Caki2 (cell line): ENCODE data around the gene COL5A1. TPM values are rescaled to one million over a fixed set of nuclear protein-coding genes. Genes with fewer than 3 reads are reported as not detected.
"Not testable (repeated sequence)": the region's sequence is repeated elsewhere in the genome, so short reads cannot be mapped to it uniquely, and the experiment has no call there.

Experiments
- DNase-seq: peaks from one replicate; pipeline ENCODE4 v3.0.0-alpha.2; 2015; ENCODE audit warnings: low read depth
- in situ Hi-C: cut with HindIII; loops from 2 replicates; pipeline ENCODE4 v1.10.0; 2016; ENCODE audit warnings: low sequenced_read_pairs, low pct_unique_long_range_greater_than_20kb, mixed read lengths
- total RNA-seq: library from RNA; depleted of rRNA; stranded (reverse); fragments of >200 nt; shearing (Covaris generic); gene quantifications from 2 replicates; pipeline ENCODE4 v1.2.3, GENCODE V29; 2014; ENCODE audit warnings: low replicate concordance

COL5A1 gene
- total RNA-seq, 1 experiment from 2014 or later: 21.3 TPM

- no peak for DNase-seq
- in situ Hi-C loops: no loop called here
These were observed 21.5 kb downstream of the COL5A1 start for GRCh38 chr9:134663084-134663483.

GRCh38 chr9:134663753-134664415, 22.3 kb downstream of the COL5A1 start:
- DNase-seq: no peak
- in situ Hi-C loops: no loop called here

GRCh38 chr9:134664446-134664845, 22.8 kb downstream of the COL5A1 start:
- in situ Hi-C loops: no loop called here

GRCh38 chr9:134666208-134666607, 24.6 kb downstream of the COL5A1 start:
- DNase-seq: no peak
- in situ Hi-C loops: no loop called here

More at GRCh38 chr9:134664446-134664845, 22.8 kb downstream of the COL5A1 start:
- DNase-seq: no peak

- DNase-seq: no peak
- in situ Hi-C loops: no loop called here
These were observed 25.2 kb downstream of the COL5A1 start for GRCh38 chr9:134666831-134667230.

GRCh38 chr9:134668977-134669376, 27.4 kb downstream of the COL5A1 start:
- DNase-seq, in situ Hi-C loops: not testable (repeated sequence)

- no peak for DNase-seq
- in situ Hi-C loops: no loop called here
These were observed 27.9 kb downstream of the COL5A1 start for GRCh38 chr9:134669399-134669955.

GRCh38 chr9:134670042-134670525, 28.5 kb downstream of the COL5A1 start:
- peak; percentile 94 for DNase-seq
- in situ Hi-C loops: no loop called here

GRCh38 chr9:134670851-134671281, 29.3 kb downstream of the COL5A1 start:
- in situ Hi-C loops: no loop called here
- DNase-seq: no peak

GRCh38 chr9:134671341-134672113, 29.9 kb downstream of the COL5A1 start:
- in situ Hi-C loops: no loop called here
- no peak for DNase-seq

GRCh38 chr9:134676361-134676760, 34.8 kb downstream of the COL5A1 start:
- DNase-seq: no peak
- in situ Hi-C loops: no loop called here

- DNase-seq: no peak
- in situ Hi-C loops: no loop called here
These were observed 35.3 kb downstream of the COL5A1 start for GRCh38 chr9:134676886-134677285.

- in situ Hi-C loops: no loop called here
- no peak for DNase-seq
These were observed 36.1 kb downstream of the COL5A1 start for GRCh38 chr9:134677743-134678142.

GRCh38 chr9:134678206-134678605, 36.6 kb downstream of the COL5A1 start:
- in situ Hi-C loops: no loop called here
- no peak for DNase-seq

- no peak for DNase-seq
- in situ Hi-C loops: no loop called here
These were observed 37.3 kb downstream of the COL5A1 start for GRCh38 chr9:134678666-134679443.

- no peak for DNase-seq
- in situ Hi-C loops: no loop called here
These were observed 38.2 kb downstream of the COL5A1 start for GRCh38 chr9:134679616-134680392.

GRCh38 chr9:134680393-134681060, 38.9 kb downstream of the COL5A1 start:
- in situ Hi-C loops: no loop called here
- no peak for DNase-seq
